ENCODE measurements around the gene NGF.

DNA sequence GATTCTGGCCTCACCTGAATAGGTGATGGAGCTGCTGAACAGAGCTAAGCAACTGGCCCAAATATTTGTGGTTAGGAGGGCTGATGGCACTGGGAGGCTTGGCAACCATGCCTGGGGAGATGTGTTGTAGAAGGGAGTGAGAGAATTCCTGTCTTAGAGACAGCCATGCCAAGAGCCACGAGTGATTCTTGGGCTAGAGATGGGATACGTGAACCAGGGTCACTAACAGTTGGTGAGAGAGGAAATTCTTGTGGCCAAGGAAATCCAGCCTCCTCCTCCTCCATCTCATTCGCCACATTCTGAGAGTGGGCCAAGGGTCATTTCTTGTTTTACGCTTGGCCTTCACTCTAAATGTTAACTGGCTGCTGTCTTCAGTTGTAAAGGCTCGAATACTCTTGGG is 46.3 kb downstream of the NGF start:
- no peak for TF ChIP-seq TAF1 (IDR thresholded peaks at IDR 0.05; ENCODE audit: borderline replicate concordance, insufficient read depth, low read length)
- no peak for TF ChIP-seq POLR2AphosphoS5 (IDR thresholded peaks at IDR 0.05; ENCODE audit: low read depth, low read length)
- TF ChIP-seq, protein P1, sequence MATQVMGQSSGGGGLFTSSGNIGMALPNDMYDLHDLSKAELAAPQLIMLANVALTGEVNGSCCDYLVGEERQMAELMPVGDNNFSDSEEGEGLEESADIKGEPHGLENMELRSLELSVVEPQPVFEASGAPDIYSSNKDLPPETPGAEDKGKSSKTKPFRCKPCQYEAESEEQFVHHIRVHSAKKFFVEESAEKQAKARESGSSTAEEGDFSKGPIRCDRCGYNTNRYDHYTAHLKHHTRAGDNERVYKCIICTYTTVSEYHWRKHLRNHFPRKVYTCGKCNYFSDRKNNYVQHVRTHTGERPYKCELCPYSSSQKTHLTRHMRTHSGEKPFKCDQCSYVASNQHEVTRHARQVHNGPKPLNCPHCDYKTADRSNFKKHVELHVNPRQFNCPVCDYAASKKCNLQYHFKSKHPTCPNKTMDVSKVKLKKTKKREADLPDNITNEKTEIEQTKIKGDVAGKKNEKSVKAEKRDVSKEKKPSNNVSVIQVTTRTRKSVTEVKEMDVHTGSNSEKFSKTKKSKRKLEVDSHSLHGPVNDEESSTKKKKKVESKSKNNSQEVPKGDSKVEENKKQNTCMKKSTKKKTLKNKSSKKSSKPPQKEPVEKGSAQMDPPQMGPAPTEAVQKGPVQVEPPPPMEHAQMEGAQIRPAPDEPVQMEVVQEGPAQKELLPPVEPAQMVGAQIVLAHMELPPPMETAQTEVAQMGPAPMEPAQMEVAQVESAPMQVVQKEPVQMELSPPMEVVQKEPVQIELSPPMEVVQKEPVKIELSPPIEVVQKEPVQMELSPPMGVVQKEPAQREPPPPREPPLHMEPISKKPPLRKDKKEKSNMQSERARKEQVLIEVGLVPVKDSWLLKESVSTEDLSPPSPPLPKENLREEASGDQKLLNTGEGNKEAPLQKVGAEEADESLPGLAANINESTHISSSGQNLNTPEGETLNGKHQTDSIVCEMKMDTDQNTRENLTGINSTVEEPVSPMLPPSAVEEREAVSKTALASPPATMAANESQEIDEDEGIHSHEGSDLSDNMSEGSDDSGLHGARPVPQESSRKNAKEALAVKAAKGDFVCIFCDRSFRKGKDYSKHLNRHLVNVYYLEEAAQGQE (IDR thresholded peaks at IDR 0.05; ENCODE audit: insufficient read depth in 1 of 2, low read depth in 2 of 2, low read length in 2 of 2) = no peak
- TF ChIP-seq SIN3A (IDR thresholded peaks at IDR 0.05; ENCODE audit: borderline replicate concordance, insufficient read depth, low read length) = no peak
- TF ChIP-seq FOXP2 (optimal IDR thresholded peaks at IDR 0.05; ENCODE audit: borderline replicate concordance, extremely low read depth, extremely low read length, insufficient read depth) = no peak

Data from PFSK-1 (cell line).